ENCODE results near the gene CCDC157. TPM values are rescaled to one million over a fixed set of nuclear protein-coding genes. Genes with fewer than 3 reads are reported as not detected.
"Not testable (repeated sequence)": the region's sequence is repeated elsewhere in the genome, so short reads cannot be mapped to it uniquely, and the experiment has no call there.

Gene CCDC157
- polyA plus RNA-seq, 1 donor from 2014 or later, result 1.6 TPM

GRCh38 chr22:30399718-30400117 lies 42.9 kb downstream of the CCDC157 start:
- H3K27me3 Mint-ChIP-seq, result peaks cover 39% of the 10 kb centered on the region
- H3K27ac Mint-ChIP-seq, result no peak overlapping the region
- no peak overlapping the region for H3K4me3 Mint-ChIP-seq

GRCh38 chr22:30400159-30400558 lies 43.4 kb downstream of the CCDC157 start:
- Mint-ChIP-seq H3K4me1 (peaks cover 0 to 1% (median 0%) of the 10 kb centered on the region in 3 donors), H3K36me3 (no peaks in the 10 kb centered on the region), H3K9me3 (no peaks in the 10 kb centered on the region), H3K27me3 (peaks cover 39% of the 10 kb centered on the region), H3K27ac (no peak overlapping the region), H3K4me3 (no peak overlapping the region)

More at GRCh38 chr22:30399718-30400117, 42.9 kb downstream of the CCDC157 start:
- Mint-ChIP-seq H3K4me1 (peaks cover 0 to 1% (median 0%) of the 10 kb centered on the region in 3 donors), H3K9me3 (no peaks in the 10 kb centered on the region), H3K36me3 (no peaks in the 10 kb centered on the region)

- not testable (repeated sequence) for H3K4me3 Mint-ChIP-seq, H3K36me3 Mint-ChIP-seq, H3K9me3 Mint-ChIP-seq, H3K4me1 Mint-ChIP-seq, H3K27ac Mint-ChIP-seq
- H3K27me3 Mint-ChIP-seq, result peaks cover 30% of the 10 kb centered on the region
Observed at GRCh38 chr22:30401024-30401423, 44.2 kb downstream of the CCDC157 start.

- Mint-ChIP-seq H3K27me3 (peaks cover 20% of the 10 kb centered on the region), H3K4me3 (no peak overlapping the region), H3K27ac (no peak overlapping the region), H3K9me3 (no peaks in the 10 kb centered on the region), H3K36me3 (no peaks in the 10 kb centered on the region), H3K4me1 (peaks cover 0 to 1% (median 0%) of the 10 kb centered on the region in 3 donors)
Observed at GRCh38 chr22:30402028-30402765, 45.4 kb downstream of the CCDC157 start.

- H3K27ac Mint-ChIP-seq, H3K9me3 Mint-ChIP-seq, H3K36me3 Mint-ChIP-seq, H3K4me1 Mint-ChIP-seq, H3K4me3 Mint-ChIP-seq: not testable (repeated sequence)
- H3K27me3 Mint-ChIP-seq, result peaks cover 15% of the 10 kb centered on the region
Observed at GRCh38 chr22:30402766-30403104, 45.9 kb downstream of the CCDC157 start.

- Mint-ChIP-seq H3K9me3 (no peaks in the 10 kb centered on the region), H3K4me3 (no peak overlapping the region), H3K36me3 (no peaks in the 10 kb centered on the region), H3K4me1 (peaks cover 0 to 1% (median 0%) of the 10 kb centered on the region in 3 donors), H3K27ac (no peak overlapping the region), H3K27me3 (peaks cover under 1% of the 10 kb centered on the region)
Observed at GRCh38 chr22:30404307-30404706, 47.5 kb downstream of the CCDC157 start.

GRCh38 chr22:30405731-30406130 lies 48.9 kb downstream of the CCDC157 start:
- Mint-ChIP-seq H3K4me3 (no peak overlapping the region), H3K36me3 (no peaks in the 10 kb centered on the region), H3K4me1 (no peaks in the 10 kb centered on the region), H3K27me3 (no peaks in the 10 kb centered on the region), H3K27ac (no peak overlapping the region), H3K9me3 (no peaks in the 10 kb centered on the region)

GRCh38 chr22:30406400-30406799 lies 49.6 kb downstream of the CCDC157 start:
- H3K27me3 Mint-ChIP-seq, result no peaks in the 10 kb centered on the region
- H3K4me1 Mint-ChIP-seq, result no peaks in the 10 kb centered on the region
- no peak overlapping the region for H3K27ac Mint-ChIP-seq
- no peaks in the 10 kb centered on the region for H3K9me3 Mint-ChIP-seq
- H3K36me3 Mint-ChIP-seq, result no peaks in the 10 kb centered on the region
- no peak overlapping the region for H3K4me3 Mint-ChIP-seq

- Mint-ChIP-seq H3K36me3 (peaks cover 5% of the 10 kb centered on the region), H3K4me1 (no peaks in the 10 kb centered on the region), H3K27ac (no peak overlapping the region), H3K4me3 (no peak overlapping the region), H3K9me3 (no peaks in the 10 kb centered on the region), H3K27me3 (no peaks in the 10 kb centered on the region)
Observed at GRCh38 chr22:30408388-30409102, 51.7 kb downstream of the CCDC157 start.

GRCh38 chr22:30411780-30412179 lies 55.0 kb downstream of the CCDC157 start:
- no peak overlapping the region for H3K27ac Mint-ChIP-seq
- H3K9me3 Mint-ChIP-seq, result no peaks in the 10 kb centered on the region
- no peaks in the 10 kb centered on the region for H3K27me3 Mint-ChIP-seq
- H3K4me1 Mint-ChIP-seq, result no peaks in the 10 kb centered on the region
- H3K4me3 Mint-ChIP-seq, result no peak overlapping the region
- peaks cover 12% of the 10 kb centered on the region for H3K36me3 Mint-ChIP-seq

- H3K36me3 Mint-ChIP-seq, result peaks cover 12% of the 10 kb centered on the region
- no peaks in the 10 kb centered on the region for H3K4me1 Mint-ChIP-seq
- H3K4me3 Mint-ChIP-seq, result no peak overlapping the region
- no peak overlapping the region for H3K27ac Mint-ChIP-seq
- H3K9me3 Mint-ChIP-seq, result no peaks in the 10 kb centered on the region
- H3K27me3 Mint-ChIP-seq, result no peaks in the 10 kb centered on the region
Observed at GRCh38 chr22:30413001-30413400, 56.2 kb downstream of the CCDC157 start.

- H3K36me3 Mint-ChIP-seq, result peaks cover 12% of the 10 kb centered on the region
- no peaks in the 10 kb centered on the region for H3K9me3 Mint-ChIP-seq
- H3K4me1 Mint-ChIP-seq, result no peaks in the 10 kb centered on the region
- no peak overlapping the region for H3K4me3 Mint-ChIP-seq
- no peaks in the 10 kb centered on the region for H3K27me3 Mint-ChIP-seq
- peak overlapping the region in 2 of 3 donors; percentile 54 to 84 for H3K27ac Mint-ChIP-seq
Observed at GRCh38 chr22:30413745-30414524, 57.1 kb downstream of the CCDC157 start.

- no peaks in the 10 kb centered on the region for H3K4me1 Mint-ChIP-seq
- H3K27me3 Mint-ChIP-seq, result no peaks in the 10 kb centered on the region
- H3K36me3 Mint-ChIP-seq, result peaks cover 12% of the 10 kb centered on the region
- no peaks in the 10 kb centered on the region for H3K9me3 Mint-ChIP-seq
- H3K4me3 Mint-ChIP-seq, result no peak overlapping the region
- peak overlapping the region in 1 of 3 donors; percentile 84 for H3K27ac Mint-ChIP-seq
Observed at GRCh38 chr22:30414525-30415047, 57.8 kb downstream of the CCDC157 start.

GRCh38 chr22:30416403-30416802 lies 59.6 kb downstream of the CCDC157 start:
- H3K9me3 Mint-ChIP-seq, result no peaks in the 10 kb centered on the region
- no peak overlapping the region for H3K4me3 Mint-ChIP-seq
- no peaks in the 10 kb centered on the region for H3K27me3 Mint-ChIP-seq
- no peaks in the 10 kb centered on the region for H3K4me1 Mint-ChIP-seq
- H3K36me3 Mint-ChIP-seq, result peaks cover 12% of the 10 kb centered on the region
- no peak overlapping the region for H3K27ac Mint-ChIP-seq

- H3K27me3 Mint-ChIP-seq, result no peaks in the 10 kb centered on the region
- H3K9me3 Mint-ChIP-seq, result no peaks in the 10 kb centered on the region
- H3K27ac Mint-ChIP-seq, result no peak overlapping the region
- H3K36me3 Mint-ChIP-seq, result peaks cover 12% of the 10 kb centered on the region
- peaks cover 0 to 3% (median 0%) of the 10 kb centered on the region in 3 donors for H3K4me1 Mint-ChIP-seq
- H3K4me3 Mint-ChIP-seq, result no peak overlapping the region
Observed at GRCh38 chr22:30416837-30417236, 60.0 kb downstream of the CCDC157 start.

All from IgD-negative memory B cell (primary cell).